H1 (cell line): Measurements from ENCODE around the gene TRIM44. TPM values are rescaled to one million over a fixed set of nuclear protein-coding genes. Genes with fewer than 3 reads are reported as not detected.

Experiments used
- CTCF ChIA-PET: fragments of 300-600 bp; sonication (Branson Sonifier 250); formaldehyde crosslinking; loops from one replicate; lab custom pipeline; 2021; ENCODE audit not compliant: partially characterized antibody; lab: Charles Lee
- POLR2A ChIA-PET: fragments of 300-600 bp; sonication (Branson Sonifier 250); formaldehyde crosslinking; loops from one replicate; lab custom pipeline; 2021; ENCODE audit warnings: inconsistent platforms; ENCODE audit not compliant: partially characterized antibody; lab: Charles Lee
- DNase-seq, 2 experiments: peaks; one replicate each; pipeline versions ENCODE4 v3.0.0 to v3.0.0-alpha.2; 2010 to 2022; ENCODE audit warnings: low spot score in 2 of 2, low read depth in 1 of 2, mixed read lengths in 1 of 2
- FAIRE-seq: peaks from 2 replicates; lab custom pipeline; 2011; peaks lifted over from hg19 to GRCh38; lab: Jason Lieb, UNC
- H2AFZ ChIP-seq: 2 replicates; pipeline ENCODE4 v1.8.1; 2012; ENCODE audit warnings: low read length, inconsistent platforms
- H2AK5ac ChIP-seq: 2 replicates; pipeline ENCODE4 v1.6.1; 2013; ENCODE audit warnings: low read depth, low read length
- H2BK120ac ChIP-seq: replicated peaks from 2 replicates; pipeline ENCODE3; 2013; ENCODE audit warnings: low read depth, low read length, inconsistent platforms
- H2BK12ac ChIP-seq: 2 replicates; pipeline ENCODE4 v1.6.1; 2013; ENCODE audit warnings: low read depth, low read length
- H2BK15ac ChIP-seq: 2 replicates; pipeline ENCODE4 v1.6.1; 2013; ENCODE audit warnings: low read length
- H2BK20ac ChIP-seq: 2 replicates; pipeline ENCODE4 v1.6.1; 2013; ENCODE audit warnings: low read length
- H2BK5ac ChIP-seq: 2 replicates; pipeline ENCODE4 v1.6.1; 2013; ENCODE audit warnings: low read depth, low read length
- H3K14ac ChIP-seq: 2 replicates; pipeline ENCODE4 v1.6.1; 2013; ENCODE audit warnings: inconsistent platforms; ENCODE audit not compliant: insufficient read length
- H3K18ac ChIP-seq: 2 replicates; pipeline ENCODE4 v1.6.1; 2013; ENCODE audit warnings: low read length; ENCODE audit errors: extremely low read depth
- H3K23ac ChIP-seq: 2 replicates; pipeline ENCODE4 v1.6.1; 2013; ENCODE audit warnings: inconsistent platforms; ENCODE audit not compliant: insufficient read length
- H3K23me2 ChIP-seq: 2 replicates; pipeline ENCODE4 v1.6.1; 2013; ENCODE audit warnings: low read depth, low read length
- H3K27ac ChIP-seq: 2 replicates; pipeline ENCODE4 v1.6.1; 2011; ENCODE audit warnings: low read depth, low read length, inconsistent platforms
- H3K27me3 ChIP-seq, 4 experiments: replicated peaks in 1 of 4; 1 replicate in 1 of 4; 2 replicates in 3 of 4; pipeline versions ENCODE4 v1.6.1 to v1.8.1; 2011 to 2013; ENCODE audit warnings: low read length in 3 of 4, mild to moderate bottlenecking in 3 of 4, inconsistent platforms in 2 of 4, mixed read lengths in 2 of 4, moderate library complexity in 1 of 4; ENCODE audit not compliant: control insufficient read depth in 3 of 4, insufficient read depth in 3 of 4; ENCODE audit errors: extremely low read depth in 1 of 4
- H3K36me3 ChIP-seq, 4 experiments: 2 replicates each; pipeline versions ENCODE4 v1.6.1 to v1.8.1; 2011 to 2013; ENCODE audit warnings: mild to moderate bottlenecking in 4 of 4, low read length in 3 of 4, moderate library complexity in 2 of 4, control low read depth in 1 of 4, inconsistent platforms in 1 of 4; ENCODE audit not compliant: insufficient read depth in 4 of 4, control insufficient read depth in 2 of 4
- H3K4ac ChIP-seq: replicated peaks from 2 replicates; pipeline ENCODE3; 2013; ENCODE audit warnings: low read length, low read depth, mixed read lengths, inconsistent platforms; ENCODE audit not compliant: insufficient read length
- H3K4me1 ChIP-seq, 4 experiments: replicated peaks in 1 of 4; 1 replicate in 1 of 4; 2 replicates in 3 of 4; pipeline versions ENCODE4 v1.6.1 to v1.8.1; 2011 to 2013; ENCODE audit warnings: low read length in 3 of 4, inconsistent platforms in 2 of 4, mixed read lengths in 1 of 4; ENCODE audit not compliant: insufficient read depth in 4 of 4, control insufficient read depth in 3 of 4
- H3K4me2 ChIP-seq, 2 experiments: 2 replicates each; pipeline versions ENCODE4 v1.6.1 to v1.8.1; 2011 to 2013; ENCODE audit warnings: low read depth in 2 of 2, low read length in 2 of 2, control low read depth in 1 of 2, inconsistent platforms in 1 of 2, mild to moderate bottlenecking in 1 of 2; ENCODE audit not compliant: insufficient read depth in 1 of 2
- H3K4me3 ChIP-seq, 4 experiments: fragments of 200-600, 300-600 bp in 1 of 4; sonication (generic), shearing (Covaris generic), sonication (Bioruptor Twin) in 1 of 4; 2 replicates each; pipeline versions ENCODE4 v1.5.1 to v1.8.1; 2011 to 2016; ENCODE audit warnings: low read length in 4 of 4, low read depth in 3 of 4, control low read depth in 2 of 4, inconsistent platforms in 2 of 4, mild to moderate bottlenecking in 2 of 4, mixed read lengths in 1 of 4, moderate library complexity in 1 of 4; ENCODE audit not compliant: insufficient read depth in 2 of 4; ENCODE audit errors: extremely low read depth in 1 of 4
- H3K56ac ChIP-seq: replicated peaks from 2 replicates; pipeline ENCODE3; 2013; ENCODE audit warnings: low read depth, mild to moderate bottlenecking, mixed read lengths, low read length, inconsistent platforms; ENCODE audit not compliant: insufficient read length
- H3K79me1 ChIP-seq: 2 replicates; pipeline ENCODE4 v1.6.1; 2013; ENCODE audit warnings: low read depth, low read length, control low read depth
- H3K79me2 ChIP-seq, 2 experiments: 2 replicates each; pipeline versions ENCODE4 v1.6.1 to v1.8.1; 2012 to 2013; ENCODE audit warnings: low read length in 2 of 2, mild to moderate bottlenecking in 2 of 2, inconsistent platforms in 1 of 2; ENCODE audit not compliant: insufficient read depth in 2 of 2, control insufficient read depth in 1 of 2
- H3K9ac ChIP-seq, 4 experiments: replicated peaks in 1 of 4; 1 replicate in 1 of 4; 2 replicates in 3 of 4; pipeline versions ENCODE4 v1.6.1 to v1.8.1; 2011 to 2013; ENCODE audit warnings: low read depth in 3 of 4, low read length in 3 of 4, control low read depth in 2 of 4, mild to moderate bottlenecking in 2 of 4, moderate library complexity in 2 of 4, inconsistent platforms in 1 of 4; ENCODE audit errors: extremely low read depth in 1 of 4
- H3K9me3 ChIP-seq, 2 experiments: 2 replicates each; pipeline versions ENCODE4 v1.6.1 to v1.8.1; 2012 to 2013; ENCODE audit warnings: mild to moderate bottlenecking in 2 of 2, moderate library complexity in 2 of 2, control low read depth in 1 of 2, inconsistent platforms in 1 of 2, low read depth in 1 of 2, low read length in 1 of 2, mixed read lengths in 1 of 2; ENCODE audit not compliant: insufficient read depth in 2 of 2
- H4K20me1 ChIP-seq, 2 experiments: replicated peaks in 1 of 2; 2 replicates each; pipeline versions ENCODE3 to v1.8.1; 2011 to 2013; ENCODE audit warnings: inconsistent platforms in 2 of 2, low read length in 2 of 2, mild to moderate bottlenecking in 1 of 2; ENCODE audit not compliant: insufficient read depth in 2 of 2, control insufficient read depth in 1 of 2
- H4K5ac ChIP-seq: 2 replicates; pipeline ENCODE4 v1.6.1; 2013; ENCODE audit warnings: low read length, low read depth, mixed read lengths, inconsistent platforms; ENCODE audit not compliant: insufficient read length
- H4K8ac ChIP-seq: 2 replicates; pipeline ENCODE4 v1.8.0; 2013; ENCODE audit warnings: mild to moderate bottlenecking, moderate library complexity, low read length, inconsistent platforms; ENCODE audit not compliant: insufficient read depth; ENCODE audit errors: extremely low read depth
- H4K91ac ChIP-seq: replicated peaks from 2 replicates; pipeline ENCODE3; 2013; ENCODE audit warnings: low read length, mixed read lengths, inconsistent platforms; ENCODE audit not compliant: insufficient read length
- RAD21 ChIP-seq, 2 experiments: IDR thresholded peaks in 1 of 2; conservative IDR thresholded peaks in 1 of 2; 2 replicates each; pipeline ENCODE4 v1.6.1; 2011; ENCODE audit warnings: low read depth in 2 of 2, low read length in 2 of 2, improper control_type of control experiment in 1 of 2, inconsistent platforms in 1 of 2, mild to moderate bottlenecking in 1 of 2, moderate library complexity in 1 of 2
- SRF ChIP-seq: IDR thresholded peaks from 2 replicates; pipeline ENCODE4 v1.6.1; 2011; ENCODE audit warnings: mild to moderate bottlenecking, low read depth, low read length, moderate library complexity
- WGBS, 2 experiments: shearing (Covaris generic) in 1 of 2; methylation state at CpG; one replicate each; pipeline versions ENCODE4 v1.1.6 to v1.1.7; 2013 to 2015; ENCODE audit warnings: low lambda C conversion rate in 2 of 2, mixed read lengths in 2 of 2, inconsistent platforms in 1 of 2, low coverage in 1 of 2, missing lambda C conversion rate in 1 of 2; ENCODE audit not compliant: insufficient replicate concordance in 2 of 2, insufficient coverage in 1 of 2, insufficient read length in 1 of 2; ENCODE audit errors: extremely low coverage in 1 of 2, missing lambda C conversion rate in 1 of 2; 5-methylcytosine and 5-hydroxymethylcytosine counted together
- polyA plus RNA-seq, 7 experiments: library from polyadenylated mRNA; depleted of rRNA in 3 of 7; stranded (reverse) in 5 of 7; unstranded in 2 of 7; fragments of >200 nt in 5 of 7; fragments of 200-250 nt in 2 of 7; gene quantifications; 1 replicate in 5 of 7; 2 replicates in 1 of 7; 4 replicates in 1 of 7; pipeline versions ENCODE4 v1.2.1 to v1.2.3, GENCODE V29; 2011 to 2013; ENCODE audit warnings: missing spikeins in 2 of 7, mixed read lengths in 2 of 7
- total RNA-seq: library from RNA; stranded (reverse); fragmentation: NEBNext Ultra II Directional; extraction: Animal tissue kit (Norgen Biotek cat#: 25700); gene quantifications from 2 replicates; pipeline ENCODE4 v1.2.1, GENCODE V29; 2021

The TRIM44 gene
- total and polyA plus RNA-seq, 2 of the 8 experiments (the other 6 are each of a cell fraction or from before 2014, with no cell fraction given), result 13.9 to 34.4 TPM

DNA sequence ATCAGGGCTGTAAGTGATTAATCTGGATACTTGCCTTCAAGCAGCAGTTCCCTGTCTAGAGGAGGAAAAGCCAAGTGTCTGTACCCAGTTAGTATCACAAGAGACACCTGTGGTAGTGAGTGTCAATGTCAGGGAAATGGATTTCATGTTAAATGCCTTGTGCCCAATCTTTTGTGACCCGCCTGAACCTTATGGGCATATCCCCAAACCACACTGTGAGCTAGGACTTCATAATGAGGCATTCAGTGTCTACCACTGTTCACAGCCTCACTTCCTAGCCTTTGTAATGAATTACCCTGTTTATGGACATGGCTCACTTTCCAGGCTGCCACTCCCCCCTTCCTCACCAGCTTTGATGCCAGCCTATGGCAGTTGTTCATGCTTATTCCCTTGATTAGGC is 125.1 kb downstream of the TRIM44 start:
- no peak overlapping the region for H3K18ac ChIP-seq
- no peaks in the 10 kb centered on the region for H3K27me3 ChIP-seq
- FAIRE-seq, result no peak
- H3K23ac ChIP-seq, result no peak overlapping the region
- H3K4ac ChIP-seq, result no peak overlapping the region
- H2BK120ac ChIP-seq, result no peak overlapping the region
- H2AK5ac ChIP-seq, result no peak overlapping the region
- H3K4me2 ChIP-seq, result no peak overlapping the region
- 93% methylated on average over 1 of the region's 1 CpG; no CpG with 5 or more reads in 1 of the 2 experiments for WGBS, 2 experiments
- H3K56ac ChIP-seq, result no peak overlapping the region
- no peak overlapping the region for H3K4me3 ChIP-seq
- H3K9me3 ChIP-seq, result no peaks in the 10 kb centered on the region
- ChIA-PET CTCF (interaction anchor here (0.7 to 4.4 kb wide), 3 partner anchors 12 to 1259 kb away, joined by 3 to 21 read pairs (median 17); no protein-coding TSS in a partner anchor), POLR2A (no interaction called here)
- H2BK15ac ChIP-seq, result no peak overlapping the region
- H4K91ac ChIP-seq, result no peak overlapping the region
- H3K9ac ChIP-seq, result no peak overlapping the region
- no peaks in the 10 kb centered on the region for H3K23me2 ChIP-seq
- no peak overlapping the region for H2BK20ac ChIP-seq
- no peaks in the 10 kb centered on the region for H4K20me1 ChIP-seq
- H4K5ac ChIP-seq, result no peak overlapping the region
- peaks cover 0 to 2% (median 0%) of the 10 kb centered on the region in 4 experiments; a peak in 1 of 7 replicates for H3K4me1 ChIP-seq
- H3K27ac ChIP-seq, result no peak overlapping the region
- no peak overlapping the region for H2BK12ac ChIP-seq
- H2BK5ac ChIP-seq, result no peak overlapping the region
- no peaks in the 10 kb centered on the region for H3K36me3 ChIP-seq
- DNase-seq, result no peak
- H3K79me1 ChIP-seq, result no peaks in the 10 kb centered on the region
- no peak overlapping the region for H3K14ac ChIP-seq
- no peak overlapping the region for H2AFZ ChIP-seq
- no peaks in the 10 kb centered on the region for H3K79me2 ChIP-seq
- no peak overlapping the region for H4K8ac ChIP-seq
- no peak for TF ChIP-seq SRF
- no peak for TF ChIP-seq RAD21 (IDR thresholded peaks at IDR 0.05 in 1 of 2, conservative IDR thresholded peaks at IDR 0.05 in 1 of 2; ENCODE audit: low read depth in 2 of 2, low read length in 2 of 2)
